Measurements from ENCODE around the gene PSMB3.

- no peak for TF ChIP-seq CBX3 (IDR thresholded peaks at IDR 0.05; ENCODE audit: borderline replicate concordance in 1 of 2, low read length in 2 of 2)
- TF ChIP-seq, protein P1, sequence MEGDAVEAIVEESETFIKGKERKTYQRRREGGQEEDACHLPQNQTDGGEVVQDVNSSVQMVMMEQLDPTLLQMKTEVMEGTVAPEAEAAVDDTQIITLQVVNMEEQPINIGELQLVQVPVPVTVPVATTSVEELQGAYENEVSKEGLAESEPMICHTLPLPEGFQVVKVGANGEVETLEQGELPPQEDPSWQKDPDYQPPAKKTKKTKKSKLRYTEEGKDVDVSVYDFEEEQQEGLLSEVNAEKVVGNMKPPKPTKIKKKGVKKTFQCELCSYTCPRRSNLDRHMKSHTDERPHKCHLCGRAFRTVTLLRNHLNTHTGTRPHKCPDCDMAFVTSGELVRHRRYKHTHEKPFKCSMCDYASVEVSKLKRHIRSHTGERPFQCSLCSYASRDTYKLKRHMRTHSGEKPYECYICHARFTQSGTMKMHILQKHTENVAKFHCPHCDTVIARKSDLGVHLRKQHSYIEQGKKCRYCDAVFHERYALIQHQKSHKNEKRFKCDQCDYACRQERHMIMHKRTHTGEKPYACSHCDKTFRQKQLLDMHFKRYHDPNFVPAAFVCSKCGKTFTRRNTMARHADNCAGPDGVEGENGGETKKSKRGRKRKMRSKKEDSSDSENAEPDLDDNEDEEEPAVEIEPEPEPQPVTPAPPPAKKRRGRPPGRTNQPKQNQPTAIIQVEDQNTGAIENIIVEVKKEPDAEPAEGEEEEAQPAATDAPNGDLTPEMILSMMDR (IDR thresholded peaks at IDR 0.05 in 2 of 3, conservative IDR thresholded peaks at IDR 0.05 in 1 of 3; ENCODE audit: insufficient read depth in 2 of 3, low read depth in 1 of 3, low read length in 3 of 3): no peak
- no peak for TF ChIP-seq TBL1XR1 (IDR thresholded peaks at IDR 0.05; ENCODE audit: low read length in 2 of 2)
- TF ChIP-seq, protein P2, sequence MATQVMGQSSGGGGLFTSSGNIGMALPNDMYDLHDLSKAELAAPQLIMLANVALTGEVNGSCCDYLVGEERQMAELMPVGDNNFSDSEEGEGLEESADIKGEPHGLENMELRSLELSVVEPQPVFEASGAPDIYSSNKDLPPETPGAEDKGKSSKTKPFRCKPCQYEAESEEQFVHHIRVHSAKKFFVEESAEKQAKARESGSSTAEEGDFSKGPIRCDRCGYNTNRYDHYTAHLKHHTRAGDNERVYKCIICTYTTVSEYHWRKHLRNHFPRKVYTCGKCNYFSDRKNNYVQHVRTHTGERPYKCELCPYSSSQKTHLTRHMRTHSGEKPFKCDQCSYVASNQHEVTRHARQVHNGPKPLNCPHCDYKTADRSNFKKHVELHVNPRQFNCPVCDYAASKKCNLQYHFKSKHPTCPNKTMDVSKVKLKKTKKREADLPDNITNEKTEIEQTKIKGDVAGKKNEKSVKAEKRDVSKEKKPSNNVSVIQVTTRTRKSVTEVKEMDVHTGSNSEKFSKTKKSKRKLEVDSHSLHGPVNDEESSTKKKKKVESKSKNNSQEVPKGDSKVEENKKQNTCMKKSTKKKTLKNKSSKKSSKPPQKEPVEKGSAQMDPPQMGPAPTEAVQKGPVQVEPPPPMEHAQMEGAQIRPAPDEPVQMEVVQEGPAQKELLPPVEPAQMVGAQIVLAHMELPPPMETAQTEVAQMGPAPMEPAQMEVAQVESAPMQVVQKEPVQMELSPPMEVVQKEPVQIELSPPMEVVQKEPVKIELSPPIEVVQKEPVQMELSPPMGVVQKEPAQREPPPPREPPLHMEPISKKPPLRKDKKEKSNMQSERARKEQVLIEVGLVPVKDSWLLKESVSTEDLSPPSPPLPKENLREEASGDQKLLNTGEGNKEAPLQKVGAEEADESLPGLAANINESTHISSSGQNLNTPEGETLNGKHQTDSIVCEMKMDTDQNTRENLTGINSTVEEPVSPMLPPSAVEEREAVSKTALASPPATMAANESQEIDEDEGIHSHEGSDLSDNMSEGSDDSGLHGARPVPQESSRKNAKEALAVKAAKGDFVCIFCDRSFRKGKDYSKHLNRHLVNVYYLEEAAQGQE (IDR thresholded peaks at IDR 0.05; ENCODE audit: borderline replicate concordance): no peak
- TF ChIP-seq, protein P2 (CRISPR knock-in tag; IDR thresholded peaks at IDR 0.05; ENCODE audit: low read depth): no peak
- no peak for TF ChIP-seq NUFIP1 (IDR thresholded peaks at IDR 0.05; ENCODE audit: partially characterized antibody)
- TF ChIP-seq SMC3 (conservative IDR thresholded peaks at IDR 0.05; ENCODE audit: insufficient read depth, low read depth, low read length): no peak
- TF ChIP-seq ZNF431 (CRISPR knock-in tag; IDR thresholded peaks at IDR 0.05): no peak
Observed at GRCh38 chr17:38712593-38712992, 39.9 kb upstream of the PSMB3 start.

Data from K562 (cell line).